ENCODE results near the gene GSE1. TPM values are rescaled to one million over a fixed set of nuclear protein-coding genes. Genes with fewer than 3 reads are reported as not detected.

Gene GSE1
- total and polyA plus RNA-seq, 9 donors = 32.9 to 212 (median 91.4) TPM

DNA sequence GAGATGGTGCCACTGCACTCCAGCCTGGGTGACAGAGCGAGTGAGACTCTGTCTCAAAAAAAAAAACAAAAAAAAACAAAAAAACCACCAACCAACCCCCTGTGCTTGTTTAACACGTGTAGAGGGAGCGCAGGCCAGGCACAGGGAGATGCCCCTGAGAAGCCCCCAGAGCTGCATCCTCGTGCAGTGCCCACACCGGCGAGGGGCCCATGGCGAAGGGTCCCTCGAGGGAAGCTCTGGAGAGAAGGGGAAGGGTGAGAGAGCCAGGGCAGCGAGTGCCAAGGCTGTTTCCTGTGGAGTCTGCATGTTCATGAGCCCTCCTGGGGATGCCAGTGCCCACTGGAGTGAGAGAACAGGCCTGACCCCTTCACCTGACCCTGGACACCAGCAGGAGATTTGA is 47.8 kb upstream of the GSE1 start:
- intact Hi-C loops (cut with DNase I) = loop anchor here in 1 of 4 donors (5.0 kb wide), 1 partner anchor 37 kb away; no protein-coding TSS in a partner anchor
- Histone ChIP-seq H3K4me3 (no peak overlapping the region), H3K27me3 (no peaks in the 10 kb centered on the region), H3K9me3 (no peaks in the 10 kb centered on the region), H3K36me3 (no peaks in the 10 kb centered on the region), H3K4me1 (ENCODE audit: insufficient read depth) (peaks cover 6% of the 10 kb centered on the region), H3K27ac (no peak overlapping the region)
- WGBS, 3 donors = 86 to 92% (median 87%) methylated on average over 9 of the region's 9 CpGs
- no peak for TF ChIP-seq CTCF (IDR thresholded peaks at IDR 0.05)
- TF ChIP-seq EP300 (IDR thresholded peaks at IDR 0.05) = no peak
- TF ChIP-seq POLR2A (IDR thresholded peaks at IDR 0.05) = no peak
- no peak for DNase-seq

GRCh38 chr16:85565801-85566526 is 47.2 kb upstream of the GSE1 start:
- 71 to 73% (median 72%) methylated on average over 23 of the region's 23 CpGs for WGBS, 3 donors
- Histone ChIP-seq H3K27me3 (no peaks in the 10 kb centered on the region), H3K4me3 (no peak overlapping the region), H3K9me3 (no peaks in the 10 kb centered on the region), H3K36me3 (no peaks in the 10 kb centered on the region), H3K27ac (no peak overlapping the region), H3K4me1 (ENCODE audit: insufficient read depth) (peaks cover 6% of the 10 kb centered on the region)
- DNase-seq = no peak
- intact Hi-C loops (cut with DNase I) = loop anchor here in 1 of 4 donors (5.0 kb wide), 1 partner anchor 36 kb away; no protein-coding TSS in a partner anchor
- TF ChIP-seq EP300 (IDR thresholded peaks at IDR 0.05) (no peak), POLR2A (IDR thresholded peaks at IDR 0.05) (no peak), CTCF (IDR thresholded peaks at IDR 0.05) (no peak)

- TF ChIP-seq POLR2A (IDR thresholded peaks at IDR 0.05) = no peak
- TF ChIP-seq CTCF (IDR thresholded peaks at IDR 0.05) = no peak
- TF ChIP-seq EP300 (IDR thresholded peaks at IDR 0.05) = no peak
- Histone ChIP-seq H3K27ac (no peak overlapping the region), H3K36me3 (no peaks in the 10 kb centered on the region), H3K27me3 (no peaks in the 10 kb centered on the region), H3K9me3 (no peaks in the 10 kb centered on the region), H3K4me1 (ENCODE audit: insufficient read depth) (peaks cover 6% of the 10 kb centered on the region), H3K4me3 (no peak overlapping the region)
- intact Hi-C loops (cut with DNase I) = loop anchor here in 1 of 4 donors (5.0 kb wide), 1 partner anchor 36 kb away; no protein-coding TSS in a partner anchor
- no peak for DNase-seq
- 81 to 83% (median 81%) methylated on average over 19 of the region's 19 CpGs for WGBS, 3 donors
These were observed 46.5 kb upstream of the GSE1 start for GRCh38 chr16:85566561-85567100.

DNA sequence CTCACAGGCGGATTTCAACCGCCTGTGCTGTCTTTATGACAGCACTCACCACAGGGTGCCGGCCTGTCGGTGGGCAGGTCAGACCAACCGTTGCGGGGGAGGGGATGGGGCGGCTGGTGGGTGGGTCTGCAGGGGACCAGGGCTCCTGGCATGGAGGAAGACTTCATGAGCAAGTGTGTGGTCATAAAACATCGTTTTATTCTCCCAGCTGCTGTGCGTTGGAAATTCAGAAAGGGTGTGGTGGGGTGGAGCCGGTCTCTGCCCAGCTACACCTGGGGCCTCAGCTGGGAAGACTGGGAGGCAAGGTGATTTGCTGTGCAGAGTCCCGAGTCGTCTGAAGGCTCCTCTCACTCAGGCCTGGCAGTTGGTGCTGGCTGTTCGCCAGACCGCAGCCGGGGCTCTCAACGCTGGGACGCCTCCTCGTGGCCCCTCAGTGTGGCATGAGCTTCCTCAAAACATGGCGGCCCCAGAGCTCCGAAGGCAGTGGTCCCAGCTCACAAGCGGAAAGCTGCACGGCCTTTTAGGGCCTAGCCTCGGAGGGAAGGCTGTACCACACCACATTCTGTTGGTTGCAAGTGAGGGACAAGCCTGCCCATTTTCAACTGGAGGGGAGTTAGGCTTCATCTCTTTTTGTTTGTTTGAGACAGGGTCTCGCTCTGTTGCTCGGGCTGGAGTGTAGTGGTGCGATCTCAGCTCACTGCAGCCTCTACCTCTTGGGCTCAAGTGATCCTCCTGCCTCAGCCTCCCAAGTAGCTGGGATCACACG is 45.8 kb upstream of the GSE1 start:
- no peak for DNase-seq
- TF ChIP-seq POLR2A (IDR thresholded peaks at IDR 0.05) = no peak
- no peak for TF ChIP-seq CTCF (IDR thresholded peaks at IDR 0.05)
- no peak for TF ChIP-seq EP300 (IDR thresholded peaks at IDR 0.05)
- H3K4me3 ChIP-seq = no peak overlapping the region
- H3K9me3 ChIP-seq = no peaks in the 10 kb centered on the region
- H3K27me3 ChIP-seq = no peaks in the 10 kb centered on the region
- 91 to 92% (median 92%) methylated on average over 27 of the region's 27 CpGs for WGBS, 3 donors
- intact Hi-C loops (cut with DNase I) = loop anchor here in 1 of 4 donors (5.0 kb wide), 1 partner anchor 35 kb away; no protein-coding TSS in a partner anchor
- no peaks in the 10 kb centered on the region for H3K36me3 ChIP-seq
- no peak overlapping the region for H3K27ac ChIP-seq
- H3K4me1 ChIP-seq (ENCODE audit: insufficient read depth) = peaks cover 6% of the 10 kb centered on the region
